HCT116 (cell line): ENCODE measurements around the gene NCBP3. TPM values are rescaled to one million over a fixed set of nuclear protein-coding genes. Genes with fewer than 3 reads are reported as not detected.

Experiments used
- ATAC-seq: fragments of 200-7000 bp; cut with Tn5 transposase; 2 replicates; pipeline ENCODE4 v1.9.1; 2020; ENCODE audit warnings: mild to moderate bottlenecking, moderate library complexity
- BruUV-seq: library from RNA; stranded (reverse); fragments of 400-500 nt; replicated peaks from 2 replicates; lab custom pipeline; 2021; lab: Mats Ljungman, UMichigan
- CTCF ChIA-PET: fragments of 300-600 bp; sonication (Branson Sonifier 250); formaldehyde crosslinking; loops from one replicate; lab custom pipeline; 2021; ENCODE audit warnings: antibody characterized with exemption; lab: Charles Lee
- POLR2A ChIA-PET: fragments of 300-600, 350-600 bp; sonication (Branson Sonifier 250); formaldehyde crosslinking; loops from one replicate; lab custom pipeline; 2021; ENCODE audit warnings: antibody characterized with exemption; lab: Charles Lee
- RAD21 ChIA-PET, 2 experiments: fragments of 300-600 bp; sonication (Branson Sonifier 250); formaldehyde crosslinking; loops; one replicate each; lab custom pipeline; 2023; ENCODE audit warnings: low total read pairs in 2 of 2; ENCODE audit not compliant: uncharacterized antibody in 2 of 2, unreplicated experiment in 2 of 2, low non-redundant PET in 1 of 2; lab: Charles Lee
- DNase-seq: peaks from one replicate; pipeline ENCODE4 v3.0.0-alpha.2; 2010; ENCODE audit warnings: low read depth, low spot score
- H2AFZ ChIP-seq: fragments of 200-600 bp; shearing (Covaris generic), sonication (generic); 2 replicates; pipeline ENCODE4 v1.6.1; 2017; ENCODE audit warnings: low read depth, mixed run types, mixed read lengths, antibody characterized with exemption, low read length; ENCODE audit not compliant: poor library complexity, severe bottlenecking
- H3K27ac ChIP-seq: 2 replicates; pipeline ENCODE4 v1.5.1; 2012; ENCODE audit warnings: low read depth, low read length
- H3K27me3 ChIP-seq: fragments of 200-600 bp; sonication (generic); 2 replicates; pipeline ENCODE4 v1.6.1; 2016; ENCODE audit warnings: mixed run types, low read length, mixed read lengths; ENCODE audit not compliant: insufficient read depth
- H3K36me3 ChIP-seq, 2 experiments: fragments of 200-500 bp in 1 of 2; fragments of 200-600 bp in 1 of 2; sonication (Bioruptor generic) in 1 of 2; sonication (generic) in 1 of 2; 2 replicates each; pipeline versions ENCODE4 v1.5.1 to v1.6.1; 2014 to 2016; ENCODE audit warnings: low read length in 2 of 2, inconsistent platforms in 1 of 2, mixed read lengths in 1 of 2, mixed run types in 1 of 2; ENCODE audit not compliant: insufficient read depth in 2 of 2, control insufficient read depth in 1 of 2
- H3K4me1 ChIP-seq, 2 experiments: fragments of 200-600 bp in 1 of 2; sonication (generic) in 1 of 2; 2 replicates each; pipeline versions ENCODE4 v1.5.1 to v1.6.1; 2012 to 2017; ENCODE audit warnings: low read length in 2 of 2, inconsistent platforms in 1 of 2, mild to moderate bottlenecking in 1 of 2, mixed read lengths in 1 of 2, mixed run types in 1 of 2, moderate library complexity in 1 of 2; ENCODE audit not compliant: insufficient read depth in 2 of 2, control insufficient read depth in 1 of 2
- H3K4me2 ChIP-seq: fragments of 200-600 bp; sonication (generic); 2 replicates; pipeline ENCODE4 v1.6.1; 2017; ENCODE audit warnings: mixed run types, low read length, mixed read lengths
- H3K4me3 ChIP-seq, 2 experiments: fragments of 200-600 bp in 1 of 2; sonication (generic) in 1 of 2; replicated peaks in 1 of 2; 2 replicates each; pipeline ENCODE4 v1.5.1; 2011 to 2016; ENCODE audit warnings: low read length in 2 of 2, control low read depth in 1 of 2, low read depth in 1 of 2, mild to moderate bottlenecking in 1 of 2, mixed read lengths in 1 of 2, mixed run types in 1 of 2
- H3K79me2 ChIP-seq: fragments of 200-600 bp; sonication (generic); 2 replicates; pipeline ENCODE4 v1.6.1; 2017; ENCODE audit warnings: mild to moderate bottlenecking, mixed run types, low read length, moderate library complexity, mixed read lengths; ENCODE audit not compliant: insufficient read depth
- H3K9ac ChIP-seq: fragments of 200-600 bp; sonication (generic); 2 replicates; pipeline ENCODE4 v1.6.1; 2016; ENCODE audit warnings: low read length, mixed read lengths
- H3K9me2 ChIP-seq: fragments of 200-600 bp; sonication (generic), shearing (Covaris generic); 2 replicates; pipeline ENCODE4 v1.6.1; 2017; ENCODE audit warnings: mixed run types, mild to moderate bottlenecking, moderate library complexity; ENCODE audit not compliant: insufficient read depth
- H3K9me3 ChIP-seq, 2 experiments: fragments of 200-500 bp in 1 of 2; fragments of 200-600 bp in 1 of 2; sonication (Bioruptor generic) in 1 of 2; sonication (generic) in 1 of 2; 2 replicates each; pipeline ENCODE4 v1.6.1; 2014 to 2017; ENCODE audit warnings: low read length in 2 of 2, mixed read lengths in 2 of 2, inconsistent platforms in 1 of 2, low read depth in 1 of 2, mild to moderate bottlenecking in 1 of 2, mixed run types in 1 of 2, moderate library complexity in 1 of 2; ENCODE audit not compliant: control insufficient read depth in 1 of 2, insufficient read depth in 1 of 2
- H4K20me1 ChIP-seq: fragments of 200-600 bp; sonication (generic), shearing (Covaris generic); 2 replicates; pipeline ENCODE4 v1.6.1; 2017; ENCODE audit warnings: mixed run types, mild to moderate bottlenecking, moderate library complexity; ENCODE audit not compliant: insufficient read depth
- ATF3 ChIP-seq: IDR thresholded peaks from 2 replicates; pipeline ENCODE4 v1.6.1; 2012
- CBX3 ChIP-seq: IDR thresholded peaks from 2 replicates; pipeline ENCODE4 v1.6.1; 2012; ENCODE audit warnings: low read depth
- CEBPB ChIP-seq: IDR thresholded peaks from 2 replicates; pipeline ENCODE4 v1.6.1; 2012; ENCODE audit warnings: low read depth
- CTCF ChIP-seq, 3 experiments: fragments of 200-600 bp in 1 of 3; sonication (generic) in 1 of 3; IDR thresholded peaks in 2 of 3; conservative IDR thresholded peaks in 1 of 3; 2 replicates each; pipeline ENCODE4 v1.5.1; 2012 to 2017; ENCODE audit warnings: low read depth in 2 of 3, low read length in 2 of 3, antibody characterized with exemption in 1 of 3, borderline replicate concordance in 1 of 3, control low read depth in 1 of 3, mild to moderate bottlenecking in 1 of 3, mixed read lengths in 1 of 3, mixed run types in 1 of 3, moderate library complexity in 1 of 3; ENCODE audit not compliant: insufficient read depth in 1 of 3
- EGR1 ChIP-seq: IDR thresholded peaks from 2 replicates; pipeline ENCODE4 v1.6.1; 2012; ENCODE audit warnings: low read depth
- ELF1 ChIP-seq: IDR thresholded peaks from 2 replicates; pipeline ENCODE4 v1.6.1; 2012; ENCODE audit warnings: low read depth, borderline replicate concordance
- EZH2 ChIP-seq: fragments of 200-600 bp; sonication (generic); IDR thresholded peaks from 2 replicates; pipeline ENCODE4 v1.6.1; 2017; ENCODE audit warnings: antibody characterized with exemption, mixed run types
- EZH2phosphoT487 ChIP-seq: fragments of 200-600 bp; IDR thresholded peaks from 2 replicates; pipeline ENCODE4 v1.6.1; 2018; ENCODE audit warnings: antibody characterized with exemption, borderline replicate concordance
- FOSL1 ChIP-seq: IDR thresholded peaks from 2 replicates; pipeline ENCODE4 v1.6.1; 2012; ENCODE audit warnings: low read depth
- JUND ChIP-seq: IDR thresholded peaks from 2 replicates; pipeline ENCODE4 v1.6.1; 2012
- MAX ChIP-seq: IDR thresholded peaks from 2 replicates; pipeline ENCODE4 v1.6.1; 2012
- RAD21 ChIP-seq: IDR thresholded peaks from 2 replicates; pipeline ENCODE4 v1.6.1; 2012; ENCODE audit warnings: low read depth, mild to moderate bottlenecking
- SIN3A ChIP-seq: IDR thresholded peaks from 2 replicates; pipeline ENCODE4 v1.6.1; 2012; ENCODE audit warnings: low read depth
- SP1 ChIP-seq: IDR thresholded peaks from 2 replicates; pipeline ENCODE4 v1.6.1; 2012; ENCODE audit warnings: low read depth
- SRF ChIP-seq: IDR thresholded peaks from 2 replicates; pipeline ENCODE4 v1.6.1; 2012; ENCODE audit warnings: low read depth
- TCF7L2 ChIP-seq: IDR thresholded peaks from 2 replicates; pipeline ENCODE4 v1.7.0; 2011; ENCODE audit warnings: borderline replicate concordance, inconsistent platforms; ENCODE audit not compliant: insufficient read depth, insufficient read length; ENCODE audit errors: extremely low read depth
- YY1 ChIP-seq: IDR thresholded peaks from 2 replicates; pipeline ENCODE4 v1.6.1; 2011; ENCODE audit warnings: low read length, low read depth, moderate library complexity, mild to moderate bottlenecking; ENCODE audit not compliant: insufficient replicate concordance; ENCODE audit errors: extremely low read depth
- ZBTB33 ChIP-seq: IDR thresholded peaks from 2 replicates; pipeline ENCODE4 v1.6.1; 2011; ENCODE audit warnings: mild to moderate bottlenecking, low read length, moderate library complexity; ENCODE audit not compliant: insufficient replicate concordance; ENCODE audit errors: extremely low read depth
- ZFX ChIP-seq: fragments of 450-650 bp; IDR thresholded peaks from 2 replicates; pipeline ENCODE4 v1.6.1; 2017
- ZNF274 ChIP-seq: fragments of 200-500 bp; sonication (Bioruptor generic); IDR thresholded peaks from 2 replicates; pipeline ENCODE4 v1.6.1; 2014; ENCODE audit warnings: mild to moderate bottlenecking, low read depth, low read length, inconsistent platforms
- intact Hi-C: fragments of 100-400 bp; cut with micrococcal nuclease; formaldehyde crosslinking; loops from 2 replicates; pipeline ENCODE4 v1.10.0; 2022
- total RNA-seq: library from RNA; stranded (reverse); gene quantifications from one replicate; pipeline ENCODE4 v1.2.1, GENCODE V29; 2021; ENCODE audit not compliant: unreplicated experiment

NCBP3 gene
- total RNA-seq, 1 experiment from 2014 or later: 46.5 TPM

- no peak overlapping the region for H3K27ac ChIP-seq
- DNase-seq (no peak), ATAC-seq (no peak)
- TF ChIP-seq ATF3 (no peak), SP1 (no peak), JUND (no peak), YY1 (no peak), MAX (no peak), SRF (no peak), CEBPB (no peak), RAD21 (no peak), TCF7L2 (no peak), ZFX (no peak), SIN3A (no peak), ZNF274 (no peak), CTCF (IDR thresholded peaks at IDR 0.05 in 2 of 3, conservative IDR thresholded peaks at IDR 0.05 in 1 of 3; ENCODE audit: borderline replicate concordance in 1 of 3, insufficient read depth in 1 of 3, low read depth in 2 of 3, low read length in 2 of 3) (no peak), ELF1 (no peak), CBX3 (no peak), EZH2phosphoT487 (no peak), EZH2 (no peak), ZBTB33 (no peak), FOSL1 (no peak), EGR1 (no peak)
- ChIA-PET RAD21 (no interaction called here), POLR2A (no interaction called here), CTCF (interaction anchor here (1.2 kb wide), 1 partner anchor 54 kb away, joined by 3 read pairs; no protein-coding TSS in a partner anchor)
- H3K4me3 ChIP-seq: no peak overlapping the region
- no peaks in the 10 kb centered on the region for H3K79me2 ChIP-seq
- H3K4me1 ChIP-seq: no peaks in the 10 kb centered on the region
- H3K9ac ChIP-seq: no peak overlapping the region
- H3K9me2 ChIP-seq: no peaks in the 10 kb centered on the region
- no peak overlapping the region for H3K4me2 ChIP-seq
- H3K36me3 ChIP-seq: peaks cover 0 to 8% of the 10 kb centered on the region in 2 experiments; a peak in 1 of 4 replicates
- no TSS peak for BruUV-seq
- no peak overlapping the region for H2AFZ ChIP-seq
- intact Hi-C loops: loop anchor here (5.0 kb wide), 1 partner anchor 217 kb away; no protein-coding TSS in a partner anchor
- H3K9me3 ChIP-seq: no peaks in the 10 kb centered on the region
- no peaks in the 10 kb centered on the region for H4K20me1 ChIP-seq
- H3K27me3 ChIP-seq: no peaks in the 10 kb centered on the region
Measured at GRCh38 chr17:3859940-3860339, 13.9 kb upstream of the NCBP3 start.
